ENCODE results near the gene ABCC4.

- TF ChIP-seq CTCF (IDR thresholded peaks at IDR 0.05) (no peak), POLR2A (IDR thresholded peaks at IDR 0.05) (no peak)
Measured at GRCh38 chr13:95300625-95301182, 547 bp downstream of the ABCC4 start.
